ENCODE results near the gene BTBD9.
"Not testable (repeated sequence)": the region's sequence is repeated elsewhere in the genome, so short reads cannot be mapped to it uniquely, and the experiment has no call there.

BTBD9 gene

DNA sequence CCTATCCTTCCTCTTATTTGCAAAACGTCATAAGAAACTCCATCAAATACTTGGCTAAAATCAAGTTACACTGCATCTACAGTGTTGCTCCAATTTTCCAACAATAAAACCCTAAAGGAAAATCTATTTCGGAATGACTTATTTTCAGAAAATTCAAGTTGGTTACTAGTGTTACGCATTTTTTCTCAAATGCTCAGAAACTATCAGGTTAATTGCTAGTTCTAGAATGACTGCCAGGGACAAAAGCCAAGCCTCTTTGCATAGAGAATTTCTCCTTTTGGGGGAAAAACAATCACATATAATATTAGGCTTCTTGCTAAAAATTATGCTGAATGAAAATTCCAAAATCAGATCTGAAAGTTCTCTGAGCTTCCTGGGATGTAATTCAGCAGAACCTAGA lies 210.2 kb downstream of the BTBD9 start:
- no peak for DNase-seq (ENCODE audit: low spot score)

- DNase-seq (ENCODE audit: low spot score) = no peak
These were observed 212.1 kb downstream of the BTBD9 start for GRCh38 chr6:38427492-38428210.

DNA sequence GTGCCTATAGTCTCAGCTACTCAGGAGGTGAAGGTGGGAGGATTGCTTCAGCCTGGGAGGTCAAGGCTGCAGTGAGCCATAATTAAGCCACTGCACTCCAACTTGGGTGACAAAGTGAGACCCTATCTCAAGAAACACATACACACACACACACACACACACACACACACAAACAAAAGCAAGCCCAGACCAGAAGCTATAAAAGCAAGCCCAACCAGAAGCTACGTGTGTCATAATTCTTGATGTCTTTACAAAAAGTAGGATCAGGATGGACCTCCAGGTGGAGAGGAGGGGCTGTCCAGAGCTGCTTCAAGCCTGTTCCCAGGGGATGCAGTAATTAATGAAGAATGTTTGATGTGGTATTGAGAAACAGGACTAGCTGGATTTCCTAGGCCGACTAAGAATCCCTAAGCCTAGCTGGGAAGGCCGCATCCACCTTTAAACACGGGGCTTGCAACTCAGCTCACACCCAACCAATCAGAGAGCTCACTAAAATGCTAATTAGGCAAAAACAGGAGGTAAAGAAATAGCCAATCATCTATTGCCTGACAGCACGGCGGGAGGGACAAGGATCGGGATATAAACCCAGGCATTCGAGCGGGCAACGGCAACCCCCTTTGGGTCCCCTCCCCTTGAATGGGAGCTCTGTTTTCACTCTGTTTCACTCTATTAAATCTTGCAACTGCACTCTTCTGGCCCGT lies 213.8 kb downstream of the BTBD9 start:
- not testable (repeated sequence) for DNase-seq (ENCODE audit: low spot score)

DNA sequence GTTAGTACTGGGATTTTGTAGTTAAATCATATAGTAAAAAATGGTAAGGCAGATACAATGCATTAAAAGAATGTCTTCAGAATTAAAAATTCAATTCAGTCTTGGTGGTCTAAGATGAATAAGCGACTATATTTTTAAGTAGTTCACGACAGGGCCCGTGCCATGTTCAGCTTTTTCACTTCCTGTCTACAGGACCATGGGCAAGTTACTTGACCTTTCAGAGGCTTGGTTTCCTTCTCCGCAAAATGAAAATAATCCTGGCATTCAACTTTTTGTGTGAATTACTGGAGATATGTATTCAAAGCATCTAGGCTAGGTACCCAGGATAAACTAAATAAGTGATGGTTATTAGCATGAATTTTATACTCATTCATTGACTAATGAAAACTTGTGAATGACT lies 216.0 kb downstream of the BTBD9 start:
- DNase-seq (ENCODE audit: low spot score) = no peak

DNA sequence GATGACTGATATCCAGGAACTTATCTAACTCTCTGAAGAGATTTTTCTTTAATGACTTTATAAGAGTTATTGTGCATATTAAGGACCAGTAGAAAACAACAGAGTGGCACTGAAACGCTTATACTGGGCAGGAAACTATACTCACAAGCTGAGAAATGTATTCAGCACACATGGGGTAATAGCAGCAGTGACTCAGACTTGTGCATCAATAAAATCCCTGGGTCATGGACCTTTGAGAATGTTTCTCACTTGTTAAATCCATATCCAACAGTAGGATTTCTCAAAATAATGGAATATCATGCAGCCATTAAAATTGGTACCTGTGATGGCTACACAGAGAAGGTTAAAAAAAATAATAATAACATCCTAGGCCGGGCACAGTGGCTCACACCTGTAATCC lies 219.5 kb downstream of the BTBD9 start:
- DNase-seq (ENCODE audit: low spot score) = no peak

DNA sequence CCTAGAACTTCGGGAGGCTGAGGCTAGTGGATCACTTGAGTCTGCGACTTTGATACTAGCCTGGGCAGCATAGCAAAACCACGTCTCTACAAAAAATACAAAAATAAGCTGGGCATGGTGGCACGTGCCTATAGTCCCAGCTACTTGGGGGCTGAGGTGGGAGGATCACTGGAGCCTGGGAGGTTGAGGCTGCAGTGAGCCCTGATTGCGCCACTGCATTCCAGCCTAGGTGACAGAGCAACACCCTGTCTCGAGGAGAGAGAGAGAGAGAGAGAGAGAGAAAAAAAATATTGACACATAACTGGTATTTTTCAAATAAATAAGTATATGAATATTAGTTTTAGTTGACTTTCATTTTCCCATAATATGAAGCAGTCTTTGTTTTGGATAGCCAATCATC lies 222.2 kb downstream of the BTBD9 start:
- no peak for DNase-seq (ENCODE audit: low spot score)

DNA sequence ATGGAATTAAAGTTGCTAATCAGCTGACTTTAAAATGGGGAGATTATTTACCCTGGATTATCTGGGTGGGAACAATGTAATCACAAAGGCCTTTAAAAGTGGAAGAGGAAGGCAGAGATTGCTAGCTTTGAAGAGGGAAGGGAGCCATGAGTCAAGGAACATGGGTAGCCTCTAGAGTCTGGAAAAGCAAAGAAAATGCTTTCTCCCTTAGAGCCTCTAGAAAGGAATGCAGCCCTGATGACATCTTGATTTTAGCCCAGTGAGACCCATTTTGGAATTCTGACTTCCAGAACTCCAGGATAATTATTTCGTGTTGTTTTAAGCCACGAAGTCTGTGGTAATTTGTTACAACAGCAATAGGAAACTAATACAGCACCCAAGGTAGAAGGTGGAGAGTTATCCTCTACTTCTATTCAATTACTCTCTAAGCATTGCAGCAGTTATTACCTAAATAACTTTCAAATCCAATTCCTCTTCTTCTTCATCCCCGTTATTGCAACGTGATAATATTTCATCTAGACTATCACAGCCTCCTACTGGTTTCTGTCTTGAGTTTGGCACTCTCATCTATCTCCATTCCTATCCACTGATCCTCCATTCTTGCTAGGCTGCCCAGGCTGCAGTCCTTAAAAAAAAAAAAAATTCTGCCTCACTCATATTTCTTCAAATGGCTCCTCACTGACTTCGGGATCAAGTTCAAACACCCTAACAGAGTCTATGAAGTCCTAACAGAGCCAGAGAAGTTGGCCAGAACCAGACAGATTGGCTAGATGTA lies 224.3 kb downstream of the BTBD9 start:
- DNase-seq (ENCODE audit: low spot score) = no peak

GRCh38 chr6:38413102-38413800 lies 226.5 kb downstream of the BTBD9 start:
- no peak for DNase-seq (ENCODE audit: low spot score)

DNA sequence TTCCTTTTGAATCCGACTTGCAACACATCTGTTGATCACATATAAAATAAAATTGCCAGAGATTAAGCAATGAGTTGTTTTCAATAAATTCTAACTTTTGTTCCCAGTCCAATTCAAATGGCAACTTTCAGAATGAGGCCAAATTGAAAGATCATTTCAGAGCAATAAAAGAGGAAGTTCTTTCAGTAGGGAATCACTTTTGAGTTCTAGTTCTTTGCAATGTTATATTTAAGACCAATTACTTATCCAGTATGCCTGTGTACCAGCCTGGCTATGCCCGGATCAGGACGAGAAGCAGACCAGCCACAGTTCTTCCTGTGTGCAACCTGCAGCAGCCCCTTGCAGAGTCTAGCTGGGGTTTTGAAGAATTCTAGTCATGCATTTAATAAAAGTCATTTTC lies 232.5 kb downstream of the BTBD9 start:
- DNase-seq (ENCODE audit: low spot score) = no peak

- DNase-seq (ENCODE audit: low spot score) = no peak
These were observed 233.6 kb downstream of the BTBD9 start for GRCh38 chr6:38406096-38406495.

DNA sequence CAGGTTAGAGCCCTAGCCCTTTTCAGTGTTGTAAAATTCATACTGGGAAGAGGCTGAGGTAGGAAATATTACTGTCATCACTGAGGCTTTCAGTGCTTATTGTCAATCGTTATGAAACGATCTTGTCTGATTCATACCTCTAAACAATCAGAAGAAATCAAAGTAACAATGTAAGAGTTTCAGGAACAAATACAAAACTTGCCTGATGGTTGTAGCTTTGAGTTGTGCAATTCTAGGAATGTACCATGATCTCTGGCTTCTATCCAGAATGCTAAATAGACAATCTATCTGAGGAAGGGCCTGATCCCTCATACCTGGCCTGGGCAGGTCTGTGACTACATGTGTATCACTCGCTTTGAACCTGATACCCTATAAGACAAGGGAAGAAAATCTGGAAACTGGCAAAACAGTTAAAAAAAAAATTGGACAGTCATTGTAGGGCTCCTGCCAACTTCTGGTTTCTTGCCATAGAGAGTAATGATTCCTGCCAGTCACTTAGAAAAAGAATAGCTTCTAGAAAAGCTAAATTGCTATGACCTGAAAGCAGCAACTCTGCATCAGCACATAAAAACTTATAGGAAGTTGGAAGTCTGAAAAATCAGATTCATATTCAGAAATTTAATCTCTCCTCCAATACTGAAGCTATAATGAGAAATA lies 234.7 kb downstream of the BTBD9 start:
- peak; percentile 25 for DNase-seq (ENCODE audit: low spot score)

DNA sequence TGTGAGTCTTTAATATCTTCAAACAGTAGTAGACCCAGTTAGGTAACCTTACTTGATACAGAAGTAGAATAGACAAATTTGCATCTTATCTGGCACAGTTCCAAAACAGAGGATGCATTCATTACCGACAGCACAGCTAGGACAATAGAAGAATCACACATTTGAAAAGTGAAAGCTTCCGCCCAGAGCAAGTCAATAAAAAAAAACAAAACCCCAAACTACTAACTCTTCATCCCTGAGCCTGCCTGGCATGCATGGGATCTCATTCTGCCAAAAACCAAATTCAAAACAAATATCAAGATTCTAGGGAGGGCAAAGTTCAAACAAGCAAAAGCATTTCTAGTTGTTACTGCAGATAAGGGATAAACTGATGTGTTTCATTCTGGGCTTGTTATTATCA lies 235.4 kb downstream of the BTBD9 start:
- peak; percentile 45 for DNase-seq (ENCODE audit: low spot score)

- DNase-seq (ENCODE audit: low spot score) = no peak
These were observed 236.2 kb downstream of the BTBD9 start for GRCh38 chr6:38403548-38403947.

DNA sequence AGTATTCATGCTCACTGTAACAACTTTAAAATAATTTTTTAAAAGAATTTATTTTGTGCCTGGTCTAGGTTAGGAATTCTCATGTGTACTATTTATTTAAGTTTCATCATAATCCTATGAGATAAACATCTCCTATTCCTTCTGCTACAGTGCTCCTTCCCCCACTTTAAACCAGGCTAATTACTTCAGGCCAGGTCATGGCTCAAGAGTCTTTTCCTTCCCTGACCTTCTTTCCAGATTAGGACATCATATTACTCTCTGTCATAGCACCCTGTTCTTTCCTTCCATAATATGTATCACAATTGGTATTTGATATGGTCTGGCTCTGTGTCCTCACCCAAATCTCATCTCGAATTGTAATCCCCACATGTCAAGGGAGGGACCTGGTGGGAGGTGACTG lies 239.0 kb downstream of the BTBD9 start:
- DNase-seq (ENCODE audit: low spot score) = no peak

DNA sequence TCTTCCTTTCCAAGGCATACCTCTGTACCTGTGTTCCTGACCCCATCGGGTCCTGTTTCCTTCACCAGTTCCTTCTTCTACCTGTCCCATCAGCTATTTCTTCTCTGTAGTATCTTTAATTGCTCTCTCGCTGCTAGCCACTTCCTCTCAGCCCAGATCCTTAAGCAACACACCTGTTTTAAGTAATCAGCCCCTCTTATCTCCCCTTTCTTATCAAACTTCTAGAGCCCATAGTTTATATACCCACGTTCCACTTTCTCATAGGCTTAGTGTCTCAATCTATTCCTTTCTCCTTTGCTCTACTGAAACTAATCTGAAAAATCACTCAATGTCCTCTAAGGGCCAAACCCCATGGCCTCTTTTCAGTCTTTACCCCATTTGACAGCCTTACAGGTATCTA lies 239.6 kb downstream of the BTBD9 start:
- DNase-seq (ENCODE audit: low spot score) = no peak

- DNase-seq (ENCODE audit: low spot score) = no peak
These were observed 243.5 kb downstream of the BTBD9 start for GRCh38 chr6:38396209-38396608.

DNA sequence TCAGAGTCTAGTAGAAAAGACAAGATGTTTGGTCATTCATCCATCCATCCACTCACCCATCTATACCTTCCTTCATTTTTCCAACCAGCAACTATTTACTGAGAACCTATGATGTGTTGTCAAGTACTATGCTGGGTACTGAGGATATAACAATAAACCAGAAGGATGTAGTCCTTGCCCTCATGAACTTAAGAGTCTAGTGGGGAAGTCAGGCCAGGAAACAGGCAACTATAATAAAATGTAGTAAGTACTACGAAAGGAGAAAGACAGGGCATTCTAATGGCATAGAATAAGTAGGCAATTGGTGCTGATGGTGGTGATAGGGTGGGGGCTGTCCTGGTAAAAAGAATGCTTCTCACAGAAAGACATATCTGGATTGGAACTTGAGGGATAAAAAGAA lies 245.7 kb downstream of the BTBD9 start:
- DNase-seq (ENCODE audit: low spot score) = no peak

- no peak for DNase-seq (ENCODE audit: low spot score)
These were observed 247.8 kb downstream of the BTBD9 start for GRCh38 chr6:38391626-38392579.

- no peak for DNase-seq (ENCODE audit: low spot score)
These were observed 248.5 kb downstream of the BTBD9 start for GRCh38 chr6:38391206-38391605.

DNA sequence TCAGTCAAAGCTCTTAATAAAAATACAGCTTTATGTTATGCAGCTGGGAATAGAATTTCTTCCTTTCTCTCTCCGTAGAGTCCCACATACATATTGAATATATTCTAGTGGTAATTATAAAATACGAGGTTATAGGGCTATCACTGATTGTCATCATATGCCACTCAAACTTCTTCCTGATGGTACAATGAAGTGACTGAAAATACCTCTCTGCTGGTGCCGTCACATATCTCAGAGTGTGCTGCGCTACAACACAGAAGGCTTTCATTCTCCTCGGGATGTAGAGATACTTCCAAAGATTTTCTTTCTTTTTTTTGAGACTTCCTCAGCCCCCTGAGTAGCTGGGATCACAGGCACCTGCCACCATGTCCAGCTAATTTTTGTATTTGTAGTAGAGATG lies 249.9 kb downstream of the BTBD9 start:
- no peak for DNase-seq (ENCODE audit: low spot score)

DNA sequence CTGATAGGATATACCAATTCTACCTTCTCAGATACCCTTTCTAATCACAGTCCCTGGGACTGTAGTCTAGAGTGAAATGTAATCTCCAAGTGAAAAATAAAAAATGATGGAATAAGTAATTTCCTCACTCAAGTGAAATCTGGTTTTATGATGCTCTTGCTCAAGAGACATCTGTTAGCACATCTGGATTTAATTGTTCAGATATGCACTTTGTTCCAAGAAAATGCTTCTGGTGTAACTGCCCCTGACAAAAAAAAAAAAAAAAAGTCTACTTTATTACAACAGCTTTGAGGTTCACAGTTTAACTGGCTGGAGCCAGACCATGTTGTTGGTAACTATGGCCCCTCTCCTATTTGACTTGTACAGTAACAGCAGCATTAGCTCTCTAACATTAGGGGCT lies 251.8 kb downstream of the BTBD9 start:
- DNase-seq (ENCODE audit: low spot score) = no peak
